ENCODE measurements around the gene MTURN. TPM values are rescaled to one million over a fixed set of nuclear protein-coding genes. Genes with fewer than 3 reads are reported as not detected.

MTURN gene
- 3.8 to 6.9 TPM (median 5.9 TPM) in 5 replicates for total RNA-seq (2022; extraction: Qiagen RNA extraction; ENCODE audit: low read depth)

GRCh38 chr7:30134611-30135300 is at the start of gene MTURN:
MTURN (plus strand) TSS chr7:30134986; CDS start chr7:30135137, 151 bp downstream.

Other genes starting within 250 kb of the MTURN start
- gene SCRN1, start 145.2 kb upstream of the MTURN start, total RNA-seq (2022; extraction: Qiagen RNA extraction; ENCODE audit: low read depth): 45.7 to 67.1 TPM (median 63.7 TPM) in 5 replicates
- 6.1 to 9.6 TPM (median 8.7 TPM) in 5 replicates for gene FKBP14, start 108.3 kb upstream of the MTURN start, total RNA-seq (2022; extraction: Qiagen RNA extraction; ENCODE audit: low read depth)
- gene PLEKHA8, start 106.6 kb upstream of the MTURN start, total RNA-seq (2022; extraction: Qiagen RNA extraction; ENCODE audit: low read depth): 4.5 to 6.7 TPM (median 6.0 TPM) in 5 replicates
- gene ZNRF2, start 149.6 kb downstream of the MTURN start, total RNA-seq (2022; extraction: Qiagen RNA extraction; ENCODE audit: low read depth): 3.9 to 7.6 TPM (median 5.9 TPM) in 5 replicates